Omental fat pad (tissue), 4 donors: ENCODE data around the gene ATRN. TPM values are rescaled to one million over a fixed set of nuclear protein-coding genes. Genes with fewer than 3 reads are reported as not detected.

ENCODE experiments used
- ATAC-seq: fragments of 150-250 bp; one replicate; pipeline ENCODE4 v1.9.1; 2016; ENCODE audit warnings: mild to moderate bottlenecking, moderate library complexity; ENCODE audit not compliant: low FRiP score
- DNase-seq: peaks from one replicate; pipeline ENCODE4 v3.0.0-alpha.2; 2019; ENCODE audit warnings: low spot score
- CTCF ChIP-seq, 3 donors: fragments of 450-650 bp; IDR thresholded peaks; one replicate each; pipeline ENCODE4 v1.5.1; 2016 to 2017; ENCODE audit warnings: antibody characterized with exemption in 3 of 3, mild to moderate bottlenecking in 3 of 3, moderate library complexity in 2 of 3
- total RNA-seq, 4 donors: library from RNA; depleted of rRNA; stranded (reverse); fragments of >200 nt; gene quantifications; one replicate each; pipeline ENCODE4 v1.1.0, GENCODE V29; 2016

The ATRN gene
- total RNA-seq, 4 donors from 2014 or later: 20.2 to 32.9 (median 26.3) TPM

GRCh38 chr20:3681931-3682781 is 211.3 kb downstream of the ATRN start, which contains the start of gene ADAM33:
TSS of gene ADAM33 (minus strand) at chr20:3682010. CDS start at chr20:3682004, 6 bp downstream.
- peak; percentile 29 for ATAC-seq
- no peak for DNase-seq
- TF ChIP-seq CTCF (IDR thresholded peaks at IDR 0.05): no peak

GRCh38 chr20:3685341-3685740 is 214.5 kb downstream of the ATRN start:
- no peak for TF ChIP-seq CTCF (IDR thresholded peaks at IDR 0.05)
- DNase-seq (no peak), ATAC-seq (no peak)

GRCh38 chr20:3686421-3686820 is 215.6 kb downstream of the ATRN start:
- no peak for TF ChIP-seq CTCF (IDR thresholded peaks at IDR 0.05)
- no peak for ATAC-seq
- no peak for DNase-seq

GRCh38 chr20:3686867-3687321 is 216.1 kb downstream of the ATRN start:
- ATAC-seq (peak; percentile 91), DNase-seq (peak; percentile 56)
- TF ChIP-seq CTCF (IDR thresholded peaks at IDR 0.05): no peak

GRCh38 chr20:3687655-3688054 is 216.8 kb downstream of the ATRN start:
- no peak for TF ChIP-seq CTCF (IDR thresholded peaks at IDR 0.05)
- no peak for DNase-seq
- ATAC-seq: peak; percentile 57

- ATAC-seq (no peak), DNase-seq (no peak)
- no peak for TF ChIP-seq CTCF (IDR thresholded peaks at IDR 0.05)
Observed at GRCh38 chr20:3689978-3690377, 219.2 kb downstream of the ATRN start.

GRCh38 chr20:3690413-3690812 is 219.6 kb downstream of the ATRN start:
- no peak for DNase-seq
- ATAC-seq: no peak
- TF ChIP-seq CTCF (IDR thresholded peaks at IDR 0.05): no peak
